Motor neuron (in vitro differentiated cells): ENCODE results near the gene PCDH7. TPM values are rescaled to one million over a fixed set of nuclear protein-coding genes. Genes with fewer than 3 reads are reported as not detected.

Experiments
- ATAC-seq, 8 experiments: fragments of 200-7000 bp; cut with Tn5 transposase; replicated peaks in 6 of 8; 2 replicates each; pipeline ENCODE4 v1.8.0; 2021; ENCODE audit warnings: mild to moderate bottlenecking in 8 of 8, moderate library complexity in 8 of 8
- H3K27ac ChIP-seq, 2 donors: fragments of 250-450 bp; sonication (Bioruptor Pico); 2 replicates each; pipeline ENCODE4 v1.9.0; 2021; ENCODE audit warnings: antibody characterized with exemption in 2 of 2, mild to moderate bottlenecking in 2 of 2, moderate library complexity in 1 of 2
- H3K4me1 ChIP-seq, 2 donors: fragments of 250-450 bp; sonication (Bioruptor Pico); replicated peaks in 1 of 2; 2 replicates each; pipeline ENCODE4 v1.6.1; 2021; ENCODE audit warnings: antibody characterized with exemption in 2 of 2, mild to moderate bottlenecking in 2 of 2, moderate library complexity in 1 of 2
- H3K4me3 ChIP-seq, 5 donors: fragments of 250-450 bp; sonication (Bioruptor Pico); 2 replicates each; pipeline ENCODE4 v1.9.0; 2021; ENCODE audit warnings: antibody characterized with exemption in 5 of 5, mild to moderate bottlenecking in 5 of 5, moderate library complexity in 4 of 5
- WGBS, 10 experiments: fragments of 450-650 bp; shearing (Covaris generic); methylation state at CpG; one replicate each; pipeline ENCODE4 v1.0.0; 2022; 5-methylcytosine and 5-hydroxymethylcytosine counted together
- in situ Hi-C, 9 experiments: fragments of 400-800 bp; cut with MboI; loops; one replicate each; pipeline ENCODE4 v1.15.0; 2021; ENCODE audit warnings: low sequenced_read_pairs in 9 of 9, low pct_unique_long_range_greater_than_20kb in 2 of 9; ENCODE audit not compliant: unreplicated experiment in 9 of 9
- total RNA-seq, 8 experiments: library from RNA; unstranded; fragments of 300-600 nt; gene quantifications; 2 replicates each; pipeline versions ENCODE4 v1.2.3 to v1.2.4, GENCODE V29; 2022

The PCDH7 gene
- total RNA-seq, 8 experiments from 2014 or later = 10.7 to 60.2 (median 38.1) TPM

DNA sequence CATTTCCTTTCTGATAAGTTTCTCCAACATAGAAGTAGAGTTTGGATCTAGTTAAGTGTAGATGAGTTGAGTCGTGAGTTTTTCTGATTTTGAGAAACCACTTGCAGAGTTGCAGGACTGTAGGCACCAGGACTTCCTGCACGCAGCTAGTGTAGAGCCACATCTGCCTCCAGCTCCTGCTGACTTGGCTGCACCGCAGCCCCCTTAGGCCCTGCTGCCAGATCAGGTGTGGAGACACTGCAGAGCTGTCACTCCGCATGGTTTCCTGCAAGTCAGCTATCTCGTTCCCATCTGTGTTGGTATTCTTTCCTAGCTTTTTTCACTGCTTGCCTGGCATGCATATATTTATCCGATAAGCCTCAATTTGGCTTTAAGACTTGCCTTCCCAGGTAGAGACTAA is 48.9 kb downstream of the PCDH7 start:
- no peak overlapping the region for H3K27ac ChIP-seq
- peaks cover 0 to 2% of the 10 kb centered on the region in 2 donors for H3K4me1 ChIP-seq
- in situ Hi-C loops = no loop called here
- WGBS, 10 experiments = 24 to 100% (median 78%) methylated on average over 1 to 3 of the region's 6 CpGs; no CpG with 5 or more reads in 2 of the 10 experiments
- no peak for ATAC-seq
- H3K4me3 ChIP-seq = no peak overlapping the region

DNA sequence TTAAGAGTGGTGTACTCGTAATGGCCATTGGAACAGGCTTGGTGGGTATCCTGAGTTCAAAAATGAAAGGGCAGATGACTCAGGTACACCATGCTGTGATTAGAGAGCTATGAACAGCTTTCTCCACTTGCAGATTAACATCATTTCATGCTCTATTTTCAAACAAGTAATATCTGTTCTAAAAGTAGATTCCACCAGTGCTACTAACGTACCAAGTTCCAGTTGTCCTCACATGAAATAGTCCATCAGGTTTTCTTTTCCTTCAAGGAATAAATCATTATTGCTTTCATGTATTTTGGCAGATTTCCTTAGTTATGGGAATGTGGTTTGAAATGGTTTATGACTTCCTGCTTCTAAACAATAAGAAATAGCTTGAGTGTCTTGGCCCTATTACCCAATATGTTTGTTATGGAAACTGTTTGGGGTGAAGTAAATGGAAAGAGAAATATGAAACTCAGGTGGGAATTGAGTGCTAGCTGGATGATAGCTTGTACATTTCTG is 49.9 kb downstream of the PCDH7 start:
- H3K27ac ChIP-seq = no peak overlapping the region
- in situ Hi-C loops = no loop called here
- no peak overlapping the region for H3K4me3 ChIP-seq
- ATAC-seq = no peak
- WGBS, 10 experiments = 6 to 100% (median 82%) methylated on average over 1 to 2 of the region's 2 CpGs
- H3K4me1 ChIP-seq = peaks cover 0 to 2% of the 10 kb centered on the region in 2 donors

DNA sequence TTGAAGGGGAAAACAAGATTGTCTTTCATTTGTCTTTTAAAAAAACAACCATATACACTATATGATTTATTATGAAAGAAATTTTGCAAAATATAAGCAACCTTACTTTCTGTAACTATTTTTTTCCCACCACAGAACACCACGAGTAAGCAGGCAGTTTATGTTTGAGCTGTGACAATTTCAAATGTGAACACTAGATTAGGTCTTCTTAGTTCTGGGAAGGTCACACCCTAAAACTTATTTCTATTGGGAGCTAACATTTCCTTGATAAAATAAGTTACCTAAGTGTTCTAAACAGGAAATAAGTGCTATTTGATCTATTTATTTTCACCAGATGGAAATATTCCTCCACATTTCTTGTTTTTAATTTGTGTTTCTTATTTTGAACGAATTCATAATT is 50.6 kb downstream of the PCDH7 start:
- Histone ChIP-seq H3K27ac (no peak overlapping the region), H3K4me3 (no peak overlapping the region), H3K4me1 (peaks cover 0 to 2% of the 10 kb centered on the region in 2 donors)
- in situ Hi-C loops = no loop called here
- 4 to 100% (median 81%) methylated on average over 1 to 2 of the region's 2 CpGs for WGBS, 10 experiments
- no peak for ATAC-seq

DNA sequence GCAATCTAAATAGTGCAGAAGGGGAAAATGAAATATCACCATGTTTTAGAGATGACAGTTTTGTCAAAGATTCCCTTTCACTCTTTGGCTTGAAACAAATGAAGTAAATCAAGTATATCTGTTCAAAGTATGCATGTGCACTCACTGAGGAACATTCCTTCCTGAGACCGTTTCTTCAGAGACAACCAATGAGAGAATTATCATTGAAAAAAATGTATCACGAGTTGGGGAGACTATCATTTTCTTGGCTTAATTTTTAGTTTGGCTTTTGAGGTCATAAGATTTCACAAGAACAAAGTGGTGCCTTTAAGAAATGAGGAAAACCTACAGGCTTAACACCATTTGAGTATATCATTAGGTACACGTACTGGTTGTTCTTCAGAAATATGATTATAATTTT is 56.3 kb downstream of the PCDH7 start:
- in situ Hi-C loops = no loop called here
- no peaks in the 10 kb centered on the region for H3K4me1 ChIP-seq
- 7 to 95% (median 84%) methylated on average over 1 to 3 of the region's 3 CpGs; no CpG with 5 or more reads in 1 of the 10 experiments for WGBS, 10 experiments
- no peak overlapping the region for H3K4me3 ChIP-seq
- no peak for ATAC-seq
- H3K27ac ChIP-seq = no peak overlapping the region

DNA sequence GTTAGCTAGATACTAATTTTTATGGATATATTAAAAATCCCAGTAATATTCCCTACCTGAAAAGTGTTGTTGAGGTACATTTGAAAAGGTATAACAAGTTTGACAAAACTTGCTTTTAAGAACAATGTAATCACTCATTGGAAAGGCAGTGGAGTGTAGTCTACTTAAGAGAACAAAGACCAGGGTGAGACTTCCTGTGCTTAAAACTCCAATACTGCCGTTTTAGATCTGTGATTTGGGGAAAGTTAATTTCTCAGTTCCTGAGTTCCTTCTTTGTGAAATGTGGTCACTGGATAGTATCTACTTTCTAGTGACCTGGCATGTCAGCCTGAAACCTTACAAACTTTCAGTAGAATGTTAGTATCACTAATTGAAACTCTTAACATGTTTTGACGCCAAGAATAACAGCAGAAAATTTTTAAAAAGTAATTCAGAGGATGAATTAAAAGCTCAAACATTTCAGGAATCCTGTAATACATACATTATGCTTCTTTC is 56.8 kb downstream of the PCDH7 start:
- no peak overlapping the region for H3K27ac ChIP-seq
- no peaks in the 10 kb centered on the region for H3K4me1 ChIP-seq
- WGBS, 10 experiments = 19 to 100% (median 72%) methylated on average over 1 to 2 of the region's 2 CpGs; no CpG with 5 or more reads in 1 of the 10 experiments
- in situ Hi-C loops = no loop called here
- no peak overlapping the region for H3K4me3 ChIP-seq
- ATAC-seq = no peak
